HepG2 (cell line): ENCODE results near the gene SLC22A5. TPM values are rescaled to one million over a fixed set of nuclear protein-coding genes. Genes with fewer than 3 reads are reported as not detected.
A peak's percentile ranks its signal among the peaks of the same experiment; 100 is the strongest.

Source experiments
- AHR ChIP-seq: IDR thresholded peaks from 2 replicates; pipeline ENCODE4 v1.6.1; 2018; ENCODE audit warnings: missing genetic modification reagents, missing compliant biosample characterization
- BORCS8-MEF2B ChIP-seq: sonication (generic); formaldehyde crosslinking; IDR thresholded peaks from 2 replicates; pipeline ENCODE4 v1.8.0; 2022; ENCODE audit warnings: mild to moderate bottlenecking, missing genetic modification reagents
- EEA1 ChIP-seq: sonication (generic); formaldehyde crosslinking; IDR thresholded peaks from 2 replicates; pipeline ENCODE4 v1.5.1; 2020; ENCODE audit warnings: mild to moderate bottlenecking, missing genetic modification reagents, borderline replicate concordance
- ETV6 ChIP-seq: sonication (generic); formaldehyde crosslinking; conservative IDR thresholded peaks from 2 replicates; pipeline ENCODE4 v1.4.0; 2020; ENCODE audit warnings: missing genetic modification reagents
- IRF2 ChIP-seq: IDR thresholded peaks from 2 replicates; pipeline ENCODE4 v1.6.1; 2018; ENCODE audit warnings: missing genetic modification reagents, missing compliant biosample characterization
- MNT ChIP-seq: fragments of 450-650 bp; IDR thresholded peaks from 2 replicates; pipeline ENCODE4 v1.6.1; 2016
- NFATC3 ChIP-seq: sonication (generic); formaldehyde crosslinking; IDR thresholded peaks from 2 replicates; pipeline ENCODE4 v1.5.1; 2020; ENCODE audit warnings: mild to moderate bottlenecking, missing genetic modification reagents
- NR2C2 ChIP-seq: sonication (generic); formaldehyde crosslinking; IDR thresholded peaks from 2 replicates; pipeline ENCODE4 v1.4.0; 2020; ENCODE audit warnings: missing genetic modification reagents, mild to moderate bottlenecking, moderate library complexity, borderline replicate concordance
- NR2F2 ChIP-seq: IDR thresholded peaks from 2 replicates; pipeline ENCODE4 v1.6.1; 2012; ENCODE audit warnings: low read depth, inconsistent platforms, borderline replicate concordance
- SNAPC2 ChIP-seq: sonication (generic); formaldehyde crosslinking; IDR thresholded peaks from 2 replicates; pipeline ENCODE4 v1.8.1; 2022; ENCODE audit warnings: mild to moderate bottlenecking, missing genetic modification reagents
- SNRNP70 ChIP-seq: fragments of 200-400 bp; formaldehyde crosslinking; IDR thresholded peaks from 2 replicates; pipeline ENCODE4 v1.6.1; 2017; ENCODE audit warnings: mild to moderate bottlenecking, low read depth, low read length, moderate library complexity
- THRA ChIP-seq: sonication (generic); formaldehyde crosslinking; IDR thresholded peaks from 2 replicates; pipeline ENCODE4 v1.4.0; 2020; ENCODE audit warnings: missing genetic modification reagents, borderline replicate concordance
- TMF1 ChIP-seq: sonication (generic); formaldehyde crosslinking; IDR thresholded peaks from 2 replicates; pipeline ENCODE4 v1.8.1; 2022; ENCODE audit warnings: low read depth, missing genetic modification reagents
- XRCC5 ChIP-seq: fragments of 200-400 bp; formaldehyde crosslinking; optimal IDR thresholded peaks from 2 replicates; pipeline ENCODE3; 2017; ENCODE audit warnings: mild to moderate bottlenecking, low read length
- ZBTB20 ChIP-seq: sonication (generic); formaldehyde crosslinking; IDR thresholded peaks from 2 replicates; pipeline ENCODE4 v1.8.1; 2023; ENCODE audit warnings: missing genetic modification reagents, low read depth, mild to moderate bottlenecking, borderline replicate concordance
- ZBTB4 ChIP-seq: sonication (generic); formaldehyde crosslinking; IDR thresholded peaks from 2 replicates; pipeline ENCODE4 v1.4.0; 2020; ENCODE audit warnings: missing genetic modification reagents, mild to moderate bottlenecking, borderline replicate concordance
- ZNF121 ChIP-seq: sonication (generic); formaldehyde crosslinking; IDR thresholded peaks from 2 replicates; pipeline ENCODE4 v1.5.0; 2020; ENCODE audit warnings: mild to moderate bottlenecking, missing genetic modification reagents
- ZNF276 ChIP-seq: sonication (generic); formaldehyde crosslinking; IDR thresholded peaks from 2 replicates; pipeline ENCODE4 v1.4.0; 2020; ENCODE audit warnings: mild to moderate bottlenecking, low read depth, missing genetic modification reagents
- ZNF543 ChIP-seq: sonication (generic); formaldehyde crosslinking; IDR thresholded peaks from 2 replicates; pipeline ENCODE4 v1.4.0; 2020; ENCODE audit warnings: mild to moderate bottlenecking, missing genetic modification reagents
- ZNF83 ChIP-seq: sonication (generic); formaldehyde crosslinking; IDR thresholded peaks from 2 replicates; pipeline ENCODE4 v1.4.0; 2020; ENCODE audit warnings: missing genetic modification reagents, mild to moderate bottlenecking, borderline replicate concordance
- ZNF883 ChIP-seq: sonication (generic); formaldehyde crosslinking; IDR thresholded peaks from 2 replicates; pipeline ENCODE4 v1.5.1; 2020; ENCODE audit warnings: mild to moderate bottlenecking, missing genetic modification reagents; ENCODE audit errors: not compliant biosample characterization
- polyA plus RNA-seq, 8 experiments: library from polyadenylated mRNA; depleted of rRNA in 3 of 8; stranded (reverse) in 7 of 8; unstranded in 1 of 8; fragments of >200 nt; fragmentation: Illumina TruSeq in 4 of 8; extraction: Trizol in 4 of 8; gene quantifications; 2 replicates each; pipeline versions ENCODE4 v1.2.1 to v1.2.3, GENCODE V29; 2011 to 2016; ENCODE audit warnings: low read depth in 4 of 8, missing spikeins in 1 of 8, mixed read lengths in 1 of 8; ENCODE audit not compliant: insufficient read depth in 1 of 8
- total RNA-seq, 5 experiments: library from RNA; depleted of rRNA; stranded (reverse); fragments of >200 nt; fragmentation: Illumina TruSeq; extraction: Trizol; gene quantifications; 2 replicates each; pipeline ENCODE4 v1.2.3, GENCODE V29; 2016; ENCODE audit warnings: low read depth in 1 of 5

Gene SLC22A5
- total and polyA plus RNA-seq, 2 of the 13 experiments (the other 11 are each of a cell fraction or from before 2014, with no cell fraction given), result 7.1 to 15.1 TPM

GRCh38 chr5:132410451-132411303 lies 41.2 kb downstream of the SLC22A5 start (continued):
- TF ChIP-seq SNAPC2 (no peak), NR2C2 (peak; percentile 93), TMF1 (CRISPR knock-in tag) (no peak), NR2F2 (peak; percentile 69; the same call in 1 of the 2 replicates), XRCC5 (peak; percentile 79), ZNF543 (peak; percentile 84; the same call in 1 of the 2 replicates), NFATC3 (CRISPR knock-in tag) (0 out of 2 replicates have a peak, but pooled peaks have one; percentile 31), ZNF83 (0 out of 2 replicates have a peak, but pooled peaks have one; percentile 58), AHR (CRISPR knock-in tag) (no peak; the same call in 1 of the 2 replicates), ZNF276 (peak; percentile 83), THRA (CRISPR knock-in tag) (peak; percentile 73; the same call in 1 of the 2 replicates), BORCS8-MEF2B (CRISPR knock-in tag) (peak; percentile 79; the same call in 1 of the 2 replicates), ETV6 (CRISPR knock-in tag) (0 out of 2 replicates have a peak, but pooled peaks have one; percentile 38), IRF2 (CRISPR knock-in tag) (peak; percentile 99), ZNF121 (CRISPR knock-in tag) (no peak), ZBTB20 (CRISPR knock-in tag) (no peak), EEA1 (CRISPR knock-in tag) (0 out of 2 replicates have a peak, but pooled peaks have one; percentile 58), MNT (no peak), ZNF883 (peak; percentile 34), SNRNP70 (no peak), ZBTB4 (CRISPR knock-in tag) (no peak)
